GM19025 (cell line): Measurements from ENCODE around the gene FAM25G.
"Not testable (repeated sequence)": the region's sequence is repeated elsewhere in the genome, so short reads cannot be mapped to it uniquely, and the experiment has no call there.

Source experiments
- ATAC-seq: cut with Tn5 transposase; IDR thresholded peaks from one replicate; pipeline ENCODE4 v1.9.1; 2021; ENCODE audit warnings: mild to moderate bottlenecking, low read depth, moderate library complexity; ENCODE audit not compliant: unreplicated experiment

FAM25G gene

DNA sequence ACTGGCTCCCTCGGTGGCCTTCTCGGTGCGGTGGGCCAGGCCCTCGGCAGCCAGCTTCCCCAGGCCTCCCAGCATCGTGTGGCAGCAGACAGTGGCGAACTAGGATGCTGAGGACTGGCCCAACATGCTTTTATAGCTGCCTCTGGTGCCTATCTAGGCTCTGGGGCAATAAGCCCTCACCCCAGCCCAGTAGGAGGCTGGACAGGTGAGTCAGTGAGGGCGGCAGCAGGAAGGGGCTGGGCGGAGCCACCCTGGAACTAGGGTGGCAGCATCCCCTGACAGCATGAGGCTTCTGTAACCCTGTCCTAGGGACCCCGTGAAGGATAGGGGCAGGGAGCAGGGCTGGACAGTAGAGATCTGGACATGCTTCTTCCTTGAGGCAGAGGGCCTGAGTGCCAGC is at the start of gene FAM25G:
FAM25G (minus strand) TSS at position 101 of the 400 bp plus-strand sequence; CDS start at position 75, 26 bp downstream.
- not testable (repeated sequence) for ATAC-seq

DNA sequence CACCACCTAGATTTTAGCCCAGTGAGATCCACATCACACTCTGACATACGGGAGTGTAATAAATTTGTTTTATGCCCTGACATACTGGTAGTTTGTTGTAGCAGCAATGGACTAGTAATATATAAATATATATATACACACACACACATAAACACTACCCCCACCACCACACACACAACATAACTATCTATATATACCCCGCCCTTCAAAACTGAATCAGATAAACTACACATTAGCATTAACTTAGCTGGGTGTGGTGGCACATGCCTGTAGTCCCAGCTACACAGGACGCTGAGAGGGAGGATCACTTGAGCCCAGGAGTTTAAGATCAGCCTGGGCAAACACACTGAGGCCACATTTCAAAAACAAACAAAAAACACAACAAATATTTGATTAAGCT is 44.9 kb upstream of the FAM25G start:
- not testable (repeated sequence) for ATAC-seq

DNA sequence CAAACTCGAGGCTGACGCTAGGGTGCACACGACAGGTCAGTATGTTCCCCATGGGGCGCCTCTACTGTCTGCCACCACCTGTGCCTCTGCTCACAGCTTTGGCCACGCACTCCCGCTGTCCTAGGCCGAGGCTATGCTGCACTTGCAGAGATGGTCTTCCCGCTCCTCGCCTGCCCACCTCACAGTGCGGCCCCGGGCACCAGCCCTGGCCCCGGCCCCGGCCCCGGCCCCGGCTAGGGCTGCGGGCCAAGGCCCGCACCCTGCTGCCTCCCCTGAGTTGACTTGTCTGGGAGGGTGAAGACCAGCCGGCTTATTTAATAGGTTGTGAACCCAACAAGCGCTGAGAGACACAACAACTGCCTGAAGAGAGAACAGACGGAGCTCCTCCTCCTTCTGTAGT is 32.0 kb upstream of the FAM25G start, which contains the start of gene AGAP9:
AGAP9 (minus strand) TSS at position 164 of the 400 bp plus-strand sequence; CDS start at position 52, 112 bp downstream.
- not testable (repeated sequence) for ATAC-seq

DNA sequence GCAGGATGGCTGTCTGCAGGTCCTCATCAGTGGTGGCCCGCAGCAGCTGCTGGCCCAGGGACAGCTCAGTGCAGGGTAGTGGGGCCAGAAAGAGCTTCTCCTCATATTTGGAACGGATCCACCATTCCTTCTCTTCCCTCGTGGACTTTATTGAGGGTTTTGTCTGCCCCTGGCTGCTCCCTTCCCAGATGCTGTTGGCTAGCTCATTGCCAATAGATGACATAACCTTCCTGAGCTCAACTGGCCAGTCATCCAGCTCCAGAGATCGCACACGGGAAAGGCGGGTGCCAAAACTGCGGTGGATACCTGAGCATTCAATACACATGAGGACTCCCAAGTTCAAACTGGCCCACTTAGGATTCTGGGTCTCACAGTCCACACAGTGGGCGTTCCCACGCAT is 10.8 kb upstream of the FAM25G start:
- not testable (repeated sequence) for ATAC-seq

DNA sequence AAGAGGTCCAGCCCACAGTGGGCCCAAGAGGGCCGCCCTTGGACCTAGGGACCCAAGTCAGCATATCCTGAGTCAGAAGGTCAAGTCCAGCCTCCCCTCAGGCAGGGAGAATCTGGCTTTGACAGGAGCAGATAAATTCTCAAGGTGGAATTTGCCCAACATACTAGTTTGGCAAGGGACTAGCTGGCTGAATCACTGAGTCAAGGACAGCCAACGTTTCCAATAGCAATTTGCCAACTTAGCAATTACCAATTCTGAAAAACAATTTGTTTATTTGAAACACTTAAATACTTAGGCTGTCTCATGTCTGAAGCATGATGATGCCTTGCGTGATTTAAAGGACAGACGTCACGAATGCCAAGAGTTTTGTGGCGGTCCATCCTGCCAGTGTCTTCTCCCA is 2.7 kb upstream of the FAM25G start:
- not testable (repeated sequence) for ATAC-seq

DNA sequence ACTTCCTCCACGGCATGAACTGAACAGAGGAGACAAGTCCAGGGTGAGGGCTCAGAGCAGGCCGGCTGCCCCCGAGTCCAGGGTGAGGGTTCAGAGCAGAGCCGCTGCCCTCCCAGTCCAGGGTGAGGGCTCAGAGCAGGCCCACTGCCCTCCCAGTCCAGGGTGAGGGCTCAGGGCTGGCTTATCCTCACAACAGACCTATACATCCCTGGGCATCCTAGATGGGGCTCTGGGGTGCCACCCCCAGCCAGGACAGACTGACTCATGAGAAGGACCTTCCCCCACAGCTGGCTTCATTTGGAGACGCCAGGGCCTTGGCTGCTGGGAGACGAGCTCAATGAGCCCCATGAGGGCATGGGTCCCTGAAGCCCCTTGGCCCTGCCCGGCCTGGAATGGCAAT is 1.9 kb downstream of the FAM25G start:
- ATAC-seq, result not testable (repeated sequence)

DNA sequence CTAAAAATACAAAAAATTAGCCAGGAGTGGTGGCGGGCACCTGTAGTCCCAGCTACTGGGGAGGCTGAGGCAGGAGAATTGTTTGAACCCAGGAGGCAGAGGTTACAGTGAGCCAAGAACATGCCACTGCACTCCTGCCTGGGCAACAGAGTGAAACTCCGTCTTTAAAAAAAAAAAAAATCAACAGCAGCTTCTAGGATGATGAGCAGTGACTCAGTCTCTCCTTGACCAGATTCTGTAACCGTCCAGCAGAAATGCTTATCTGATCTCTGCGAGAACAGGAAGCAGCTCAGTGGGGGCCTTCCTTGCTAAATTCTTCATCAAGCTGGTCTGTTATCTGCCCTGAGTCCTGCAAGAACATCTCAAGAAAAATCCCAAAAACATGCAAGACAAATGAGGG is 5.6 kb downstream of the FAM25G start:
- ATAC-seq, result not testable (repeated sequence)

DNA sequence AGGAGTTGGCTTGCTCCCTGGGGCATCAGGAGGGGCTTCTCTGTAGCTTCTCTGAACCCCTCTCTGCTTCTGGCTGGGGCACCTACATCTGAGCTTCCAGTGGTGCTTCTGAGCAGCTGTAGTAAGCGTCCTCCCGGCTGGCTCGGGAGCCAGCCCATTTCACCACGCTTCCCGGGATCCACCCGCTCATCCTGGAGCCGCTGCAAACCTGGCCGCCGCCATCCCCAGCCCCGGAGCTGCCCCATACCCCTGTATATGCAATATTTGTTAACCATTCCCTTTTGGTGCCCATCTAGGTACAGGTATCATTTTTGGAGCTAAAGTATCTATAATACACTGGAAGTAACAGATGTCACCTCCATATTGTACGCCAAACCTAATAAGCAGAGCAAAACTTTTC is 6.7 kb downstream of the FAM25G start:
- not testable (repeated sequence) for ATAC-seq

DNA sequence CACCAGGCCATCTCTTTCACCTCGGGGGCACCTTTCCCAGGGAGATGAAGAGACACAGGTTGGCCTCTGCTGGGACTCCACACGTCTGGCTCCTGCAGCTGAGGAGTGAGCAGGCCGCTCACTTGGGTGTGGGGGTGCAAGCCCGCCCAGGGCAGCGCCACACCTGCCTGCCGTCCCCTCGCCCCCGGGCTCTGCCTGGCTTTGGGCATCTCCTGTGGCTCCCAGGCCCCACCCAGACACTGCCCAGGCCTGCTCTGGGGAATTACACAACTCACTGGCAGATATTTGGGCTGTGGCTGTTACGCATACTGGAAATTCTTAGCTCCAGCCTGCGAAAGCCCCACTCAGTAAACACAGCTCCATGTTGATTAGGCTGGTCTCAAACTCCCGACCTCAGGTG is 7.6 kb downstream of the FAM25G start, which contains the start of gene ANXA8:
ANXA8 (minus strand) TSS at position 193 of the 400 bp plus-strand sequence; CDS start at position 11, 182 bp downstream.
- ATAC-seq, result not testable (repeated sequence)

DNA sequence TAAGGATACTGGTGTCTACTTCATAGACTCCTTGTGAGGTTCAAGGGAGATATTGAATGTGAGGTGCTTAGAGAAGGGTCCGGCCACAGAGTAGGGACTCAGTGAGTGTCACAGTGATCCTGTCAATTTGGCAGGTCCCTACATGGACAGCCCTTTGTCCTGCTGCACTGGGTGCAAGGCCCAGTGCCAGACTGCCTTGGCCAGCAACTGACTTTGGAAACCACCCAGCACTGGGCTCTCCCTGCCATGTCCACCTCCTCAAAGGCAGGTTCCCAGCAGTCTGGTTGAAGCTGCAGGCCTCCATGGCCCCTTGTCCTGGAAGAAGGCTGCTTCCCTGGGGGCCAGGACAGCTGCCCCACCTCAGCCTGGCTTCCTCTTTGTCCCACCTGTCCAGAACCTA is 9.1 kb downstream of the FAM25G start:
- ATAC-seq, result not testable (repeated sequence)

DNA sequence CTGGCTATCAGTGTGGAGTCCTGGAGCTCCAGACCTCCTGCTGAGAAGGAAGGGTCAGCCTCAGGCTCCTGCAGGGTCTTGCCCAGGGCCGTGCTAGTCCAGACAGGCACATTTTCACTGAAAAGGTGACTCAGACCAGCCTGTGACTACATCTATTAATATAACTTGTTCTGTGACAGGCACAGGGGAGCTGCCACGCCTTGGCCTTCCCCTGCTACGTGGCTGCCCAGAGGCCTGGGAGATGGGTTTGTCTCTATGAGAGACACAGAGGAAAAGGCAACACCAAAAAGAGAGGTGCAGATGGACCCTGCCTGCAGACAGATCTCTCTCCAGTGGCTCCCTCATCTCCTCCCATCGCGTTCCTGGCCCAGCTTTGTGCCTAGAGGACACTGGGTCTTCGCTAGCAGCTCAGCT is 9.7 kb downstream of the FAM25G start:
- ATAC-seq, result not testable (repeated sequence)

DNA sequence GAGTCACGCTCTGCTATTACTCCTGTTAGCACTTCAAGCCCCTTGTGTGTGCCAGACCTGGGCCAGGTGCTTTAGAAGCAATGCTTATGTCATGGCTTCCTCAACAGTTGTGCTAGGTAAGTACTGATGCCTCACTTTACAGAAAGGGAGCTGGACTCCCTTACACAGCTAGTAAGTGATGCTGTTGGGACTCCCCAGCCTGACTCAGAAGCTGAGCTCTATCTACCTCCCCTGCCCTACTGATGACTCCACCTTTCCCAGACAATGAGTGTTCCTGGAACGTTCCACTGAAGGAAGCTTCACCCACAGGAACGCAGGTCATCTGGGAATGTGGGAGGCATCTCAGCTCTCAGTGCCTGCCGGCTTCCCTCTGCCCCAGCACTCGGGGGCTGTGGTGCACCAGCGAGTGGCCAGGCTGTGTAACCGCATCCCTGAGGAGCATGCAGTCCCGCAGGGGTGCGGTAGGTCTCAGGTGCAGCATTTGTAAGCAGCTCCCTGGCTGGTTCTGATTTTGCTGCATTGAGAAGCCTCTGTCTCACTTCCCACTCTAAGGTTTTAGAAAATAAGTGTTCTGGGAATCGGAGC is 10.2 kb downstream of the FAM25G start:
- not testable (repeated sequence) for ATAC-seq

DNA sequence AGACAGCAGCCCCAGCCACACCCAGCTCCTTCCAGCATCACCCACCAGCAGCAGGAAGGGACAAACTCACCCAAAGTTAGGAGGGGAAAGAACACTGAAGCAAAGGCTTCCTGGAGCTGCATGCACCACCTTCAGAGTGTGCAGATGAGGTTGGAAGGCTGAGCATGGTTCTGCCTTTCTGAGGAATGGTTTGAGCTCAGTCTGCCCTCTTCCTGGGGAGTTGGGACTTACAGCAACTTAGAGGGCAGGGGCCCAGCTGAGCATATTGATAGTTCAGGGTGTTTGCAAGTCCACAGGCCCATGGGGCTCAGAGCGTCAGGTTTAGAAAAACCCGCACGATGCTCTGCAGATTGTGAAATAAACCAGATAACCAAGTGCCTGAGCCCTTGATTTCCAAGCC is 11.4 kb downstream of the FAM25G start:
- not testable (repeated sequence) for ATAC-seq

DNA sequence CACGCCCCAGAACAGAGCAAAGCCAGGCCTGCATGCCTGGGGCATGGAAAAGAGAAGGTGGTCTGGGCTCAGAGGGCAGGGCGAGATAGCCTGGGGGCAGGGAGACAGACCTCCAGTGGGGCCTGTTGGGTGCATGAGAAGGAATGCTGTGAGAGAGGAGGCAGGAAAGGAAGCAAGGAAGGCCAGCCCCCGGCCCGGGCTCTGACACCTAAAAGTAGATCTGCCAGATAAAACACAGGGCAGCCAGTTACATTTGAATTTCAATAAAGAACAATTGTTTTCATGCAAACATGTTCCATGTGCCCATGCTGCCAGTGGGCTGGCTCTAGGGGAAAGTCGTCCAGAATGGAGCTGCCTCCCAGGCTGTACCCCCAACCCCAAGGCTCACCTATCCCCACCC is 13.4 kb downstream of the FAM25G start:
- ATAC-seq, result not testable (repeated sequence)

DNA sequence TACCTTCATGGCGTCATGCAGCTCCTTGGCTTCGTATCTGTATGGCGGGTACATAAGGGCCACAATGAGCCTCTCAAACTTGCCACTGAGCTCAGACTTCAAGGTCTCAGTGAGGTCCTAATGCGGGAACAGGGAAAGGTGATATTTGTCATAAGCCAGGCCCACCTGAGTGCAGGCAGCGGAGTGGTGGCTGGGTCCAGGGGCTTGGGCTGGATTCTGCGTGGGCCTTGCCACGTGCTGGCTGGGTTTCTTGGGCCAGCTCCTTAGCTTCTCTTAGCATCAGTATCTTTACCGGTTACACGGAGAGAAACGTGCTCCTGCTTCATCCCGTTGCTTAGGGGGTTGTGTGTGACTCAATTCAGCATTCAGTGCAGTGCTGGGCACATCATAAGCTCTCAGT is 14.4 kb downstream of the FAM25G start:
- not testable (repeated sequence) for ATAC-seq

DNA sequence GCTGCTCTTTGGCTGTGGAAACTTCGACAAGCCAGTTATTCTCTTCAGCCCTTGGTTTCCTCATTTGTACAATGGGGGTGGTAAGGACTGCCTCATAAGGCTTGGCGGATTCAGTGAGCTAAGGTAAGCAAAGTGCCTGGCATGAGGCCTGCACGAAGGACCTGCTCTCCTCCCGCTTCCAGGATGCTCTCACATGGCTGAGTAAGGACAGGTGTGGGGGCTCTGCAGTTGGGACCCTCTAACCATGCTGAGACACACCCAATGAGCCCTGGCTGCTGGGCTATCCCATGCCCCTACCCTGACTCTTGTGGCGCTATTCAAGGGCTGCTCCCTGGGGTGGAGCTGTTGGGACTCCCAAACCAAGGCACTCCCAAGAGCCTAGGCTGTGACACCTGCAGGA is 16.4 kb downstream of the FAM25G start:
- not testable (repeated sequence) for ATAC-seq

DNA sequence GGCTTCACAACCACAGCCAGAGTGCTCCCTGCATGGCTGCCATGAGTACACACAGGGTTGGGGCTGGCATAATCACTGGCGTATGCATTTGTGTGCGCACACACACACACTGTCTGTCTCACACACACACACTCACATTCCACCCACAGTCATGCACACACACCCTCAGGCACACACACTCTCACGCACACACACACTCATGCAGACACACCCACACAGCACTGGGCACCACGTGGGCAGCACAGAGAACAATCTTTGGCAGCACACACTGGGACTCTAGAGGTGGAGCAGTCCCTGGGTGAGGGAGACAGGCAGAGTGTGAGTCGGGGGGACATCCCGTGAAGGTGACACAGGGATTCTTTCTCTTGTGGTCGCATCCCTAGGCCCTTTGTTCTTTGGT is 18.0 kb downstream of the FAM25G start:
- ATAC-seq, result not testable (repeated sequence)

DNA sequence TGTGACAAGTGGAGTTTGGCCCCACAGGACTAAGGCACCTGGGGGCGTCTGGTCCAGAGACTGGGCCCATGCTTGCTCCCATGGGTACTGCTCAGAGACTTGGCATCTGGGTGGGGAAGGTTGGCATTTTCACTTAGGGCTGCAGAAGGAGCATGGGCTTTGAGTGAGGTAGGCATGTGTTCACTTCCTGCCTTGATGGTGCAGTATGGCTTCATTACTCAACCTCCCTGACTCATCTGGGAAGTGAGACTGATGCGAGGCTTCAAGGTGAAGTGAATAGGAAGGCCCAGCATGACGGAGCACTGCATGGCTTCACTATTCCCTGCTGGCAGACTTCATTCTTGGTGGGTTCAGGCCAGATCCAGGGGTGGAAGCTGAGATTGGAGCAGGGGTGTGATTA is 18.9 kb downstream of the FAM25G start:
- peak; percentile 61 for ATAC-seq

DNA sequence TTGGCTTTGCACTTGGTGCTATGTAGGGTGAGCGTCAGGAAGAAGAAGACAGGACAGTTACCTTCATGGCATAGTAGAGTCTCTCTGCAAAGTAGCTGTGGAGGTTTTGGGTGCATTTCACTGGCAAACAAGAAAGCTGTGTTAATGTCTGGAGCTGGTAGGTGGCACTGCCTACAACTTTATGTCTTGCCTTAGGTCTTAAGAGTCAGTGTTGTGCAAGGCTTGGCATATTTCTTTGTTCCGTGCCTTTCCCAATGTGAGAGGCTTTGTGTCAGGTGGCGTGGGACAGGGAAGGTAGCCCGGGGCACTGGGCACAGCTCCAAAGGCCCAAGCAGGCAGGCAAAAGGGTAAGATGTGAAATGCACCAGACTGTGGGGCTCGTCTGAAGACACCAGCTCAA is 19.4 kb downstream of the FAM25G start:
- ATAC-seq, result not testable (repeated sequence)

DNA sequence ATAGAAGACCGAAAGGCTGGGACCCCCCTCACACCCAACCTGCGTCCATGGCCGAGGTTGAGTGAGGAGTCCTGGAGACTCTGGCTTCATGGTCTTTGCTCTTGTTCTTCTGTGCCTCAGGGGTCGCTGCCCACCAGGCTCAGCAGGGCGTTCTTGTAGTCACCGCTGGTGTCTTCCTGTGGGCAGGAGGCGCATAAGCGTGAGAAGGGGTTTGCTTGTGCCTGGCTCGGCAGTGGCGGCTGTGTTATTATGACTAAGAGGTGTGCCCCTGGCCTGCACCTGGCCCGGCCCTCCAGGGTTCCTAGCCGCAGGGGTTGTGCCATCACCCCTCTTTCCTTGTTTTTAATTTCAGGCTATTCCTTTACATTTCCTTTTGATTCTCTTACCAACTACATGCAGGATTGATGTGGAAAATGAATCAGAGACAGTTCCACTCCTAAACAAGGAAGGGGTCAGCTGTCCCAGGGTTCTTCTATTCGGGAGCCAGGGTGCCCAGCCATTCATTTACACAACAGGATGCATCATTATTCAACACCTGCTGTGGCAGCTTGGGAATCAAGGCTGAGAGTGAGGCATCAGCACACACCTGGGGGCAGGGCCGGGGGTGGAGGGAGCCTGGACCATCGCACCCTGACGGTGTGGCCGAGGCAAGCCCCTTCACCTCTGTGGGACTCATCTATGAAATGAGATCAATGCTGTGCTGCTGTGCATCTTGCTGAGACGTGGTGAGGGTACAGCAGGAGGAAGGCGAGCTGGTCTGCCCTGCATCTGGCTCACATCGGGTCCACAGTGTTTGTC is 22.6 kb downstream of the FAM25G start:
- not testable (repeated sequence) for ATAC-seq

DNA sequence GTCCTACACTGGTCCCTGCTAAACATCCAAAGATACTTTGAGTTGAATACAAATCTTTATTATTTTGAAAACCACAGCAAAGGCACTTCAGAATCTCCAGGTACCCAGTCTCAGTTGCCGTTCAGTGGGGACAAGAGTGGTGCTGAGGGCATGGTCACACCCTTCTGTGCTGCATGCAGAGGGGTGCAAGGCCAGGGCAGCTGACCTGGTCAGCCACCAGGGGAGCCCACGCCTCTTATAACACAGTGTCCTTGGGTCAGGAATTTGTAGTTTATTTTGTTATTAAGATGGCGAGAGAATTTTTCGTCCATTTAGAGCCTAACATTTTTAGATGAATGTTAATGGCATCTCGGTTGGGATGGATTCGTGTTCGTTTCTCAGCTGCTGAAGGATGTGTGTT is 23.5 kb downstream of the FAM25G start:
- not testable (repeated sequence) for ATAC-seq
